NB4 (cell line): ENCODE data around the gene UBE2V1.

Experiments used
- CTCF ChIP-seq: IDR thresholded peaks from one replicate; pipeline ENCODE4 v1.5.1; 2012; ENCODE audit warnings: low read depth, low read length
- MAX ChIP-seq: IDR thresholded peaks from 2 replicates; pipeline ENCODE4 v1.6.1; 2011; ENCODE audit warnings: low read depth, low read length

GRCh38 chr20:50052550-50053361 lies 60.2 kb downstream of the UBE2V1 start:
- TF ChIP-seq MAX (no peak), CTCF (no peak)
